ENCODE measurements around the gene RERG. TPM values are rescaled to one million over a fixed set of nuclear protein-coding genes. Genes with fewer than 3 reads are reported as not detected.

Gene RERG, protein sequence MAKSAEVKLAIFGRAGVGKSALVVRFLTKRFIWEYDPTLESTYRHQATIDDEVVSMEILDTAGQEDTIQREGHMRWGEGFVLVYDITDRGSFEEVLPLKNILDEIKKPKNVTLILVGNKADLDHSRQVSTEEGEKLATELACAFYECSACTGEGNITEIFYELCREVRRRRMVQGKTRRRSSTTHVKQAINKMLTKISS
- under 0.01 TPM in 1 of 2 replicates, not detected in the other for total RNA-seq

GRCh38 chr12:15220915-15221885 lies at the start of gene RERG:
TSS of gene RERG (minus strand) at chr12:15221417. CDS start at chr12:15217489, 3,928 bp downstream.

Other genes starting within 250 kb of the RERG start
- not detected in 2 replicates for gene PDE6H, start 248.4 kb downstream of the RERG start, total RNA-seq
- gene PTPRO, start 101.1 kb upstream of the RERG start, total RNA-seq, result under 0.01 and 0.06 TPM in 2 replicates